Measurements from ENCODE around the gene TBC1D1.

DNA sequence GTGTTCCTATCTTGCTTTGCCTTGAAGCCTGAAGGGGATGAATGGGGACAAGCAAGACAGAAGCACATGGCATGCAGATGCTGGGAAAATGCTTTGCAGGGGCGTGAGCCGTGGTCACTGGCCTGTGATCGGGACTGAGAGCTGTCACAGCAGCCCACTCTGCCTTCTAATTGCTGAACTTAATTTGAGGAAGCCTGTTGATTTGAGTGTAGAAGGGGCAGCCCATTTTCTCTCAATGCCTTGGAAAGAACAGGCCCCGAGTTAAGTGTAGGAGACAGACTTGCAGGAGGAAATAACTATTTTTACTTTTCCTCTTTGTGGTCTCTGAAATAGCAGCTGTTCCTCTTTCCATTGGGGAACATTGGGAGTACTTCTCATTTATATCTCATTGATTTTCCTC is 26.1 kb upstream of the TBC1D1 start:
- TF ChIP-seq CTCF (IDR thresholded peaks at IDR 0.05; ENCODE audit: extremely low read depth in 1 of 2, insufficient read depth in 1 of 2, low read depth in 1 of 2, low read length in 2 of 2) (no peak), EZH2 (IDR thresholded peaks at IDR 0.05; ENCODE audit: borderline replicate concordance, low read depth, low read length, severe bottlenecking) (no peak)
- TF ChIP-seq, protein P1, sequence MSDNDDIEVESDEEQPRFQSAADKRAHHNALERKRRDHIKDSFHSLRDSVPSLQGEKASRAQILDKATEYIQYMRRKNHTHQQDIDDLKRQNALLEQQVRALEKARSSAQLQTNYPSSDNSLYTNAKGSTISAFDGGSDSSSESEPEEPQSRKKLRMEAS (IDR thresholded peaks at IDR 0.05; ENCODE audit: insufficient read depth, insufficient read length) = no peak

All from endothelial cell of umbilical vein (primary cell).